Activated CD4-positive, alpha-beta T cell treated with anti-CD3 and anti-CD28 coated beads, Interleukin-2, amount 10 ng/mL, durations not matched to agents 7 days and 5 days (primary cell): ENCODE measurements around the gene EXOC3L2. TPM values are rescaled to one million over a fixed set of nuclear protein-coding genes. Genes with fewer than 3 reads are reported as not detected.

Experiments used
- CTCF ChIA-PET: fragments of 350-600 bp; sonication (Branson Sonifier 250); formaldehyde crosslinking; loops from one replicate; lab custom pipeline; 2021; ENCODE audit warnings: antibody characterized with exemption; lab: Charles Lee
- POLR2A ChIA-PET: fragments of 350-600 bp; sonication (Branson Sonifier 250); formaldehyde crosslinking; loops from one replicate; lab custom pipeline; 2021; ENCODE audit warnings: antibody characterized with exemption; lab: Charles Lee
- DNase-seq: peaks from one replicate; pipeline ENCODE4 v3.0.0-alpha.2; 2020
- H3K27ac Mint-ChIP-seq: one replicate; pipeline ENCODE4 v1.8.0; 2021; ENCODE audit warnings: mild to moderate bottlenecking, moderate library complexity, mixed read lengths
- H3K27me3 Mint-ChIP-seq: one replicate; pipeline ENCODE4 v1.8.0; 2021; ENCODE audit warnings: mixed read lengths
- H3K36me3 Mint-ChIP-seq: one replicate; pipeline ENCODE4 v1.8.0; 2021; ENCODE audit warnings: low read depth, mixed read lengths
- H3K4me1 Mint-ChIP-seq: one replicate; pipeline ENCODE4 v1.8.0; 2021; ENCODE audit warnings: mixed read lengths
- H3K4me3 Mint-ChIP-seq: one replicate; pipeline ENCODE4 v1.8.0; 2021; ENCODE audit warnings: mild to moderate bottlenecking, moderate library complexity, mixed read lengths
- H3K9me3 Mint-ChIP-seq: one replicate; pipeline ENCODE4 v1.8.0; 2021; ENCODE audit warnings: mixed read lengths
- total RNA-seq, 2 experiments: library from RNA; stranded (reverse); gene quantifications; one replicate each; pipeline ENCODE4 v1.2.3, GENCODE V29; 2021

EXOC3L2 gene
- total RNA-seq, 2 experiments from 2014 or later, result not detected

- DNase-seq, result no peak
- ChIA-PET POLR2A (no interaction called here), CTCF (interaction anchor here (0.7 kb wide), 1 partner anchor 234 kb away, joined by 3 read pairs; no protein-coding TSS in a partner anchor)
Observed at GRCh38 chr19:45251452-45252354, 6.5 kb upstream of the EXOC3L2 start.

GRCh38 chr19:45250832-45251451 is 5.7 kb upstream of the EXOC3L2 start, which contains the start of gene MARK4:
Gene MARK4 (plus strand): TSS chr19:45251271. CDS start chr19:45251589, 318 bp downstream.
- Mint-ChIP-seq H3K27ac (peak within 1 kb of the TSS; percentile 84), H3K36me3 (no peaks in the 10 kb centered on the region), H3K27me3 (peaks cover 2% of the 10 kb centered on the region), H3K9me3 (no peaks in the 10 kb centered on the region), H3K4me1 (peaks cover 34% of the 10 kb centered on the region), H3K4me3 (peak within 1 kb of the TSS; percentile 81)
- DNase-seq, result peak; percentile 56
- ChIA-PET CTCF (no interaction called here), POLR2A (no interaction called here)

More at GRCh38 chr19:45251452-45252354, 6.5 kb upstream of the EXOC3L2 start:
- Mint-ChIP-seq H3K36me3 (no peaks in the 10 kb centered on the region), H3K4me3 (peak overlapping the region; percentile 81), H3K9me3 (no peaks in the 10 kb centered on the region), H3K4me1 (peaks cover 34% of the 10 kb centered on the region), H3K27ac (peak overlapping the region; percentile 69), H3K27me3 (peaks cover 2% of the 10 kb centered on the region)

DNA sequence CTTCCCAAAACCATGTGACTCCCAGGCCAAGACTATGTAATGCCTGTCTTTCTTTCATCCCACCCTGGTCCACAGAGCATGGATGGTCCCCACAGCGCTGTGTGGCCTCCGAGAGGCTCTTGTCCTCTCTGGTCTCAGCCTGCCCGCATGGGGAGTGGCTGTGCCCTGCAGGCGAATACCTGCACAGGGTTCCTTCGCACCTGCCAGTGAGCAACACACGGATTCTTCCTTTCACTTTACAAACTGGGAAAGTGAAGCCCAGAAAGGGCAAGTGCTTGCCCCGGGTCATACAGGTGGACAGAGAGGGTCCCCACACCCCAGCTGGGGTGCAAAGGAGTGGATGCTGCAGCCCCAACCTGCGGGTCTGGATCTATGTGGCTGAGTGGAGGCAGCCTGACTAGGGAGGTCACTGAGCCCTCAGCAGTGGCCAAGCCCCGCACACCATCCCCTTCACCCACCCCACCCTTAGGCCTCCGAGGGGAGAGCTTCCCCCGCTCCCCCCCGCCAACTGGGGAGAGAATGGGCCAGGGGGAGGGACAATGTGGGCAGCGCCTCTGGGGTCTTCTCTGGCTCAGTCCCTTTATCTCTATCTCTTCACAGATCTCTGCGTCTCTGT is 5.1 kb upstream of the EXOC3L2 start:
- H3K36me3 Mint-ChIP-seq, result no peaks in the 10 kb centered on the region
- H3K27me3 Mint-ChIP-seq, result peaks cover 2% of the 10 kb centered on the region
- H3K4me1 Mint-ChIP-seq, result peaks cover 34% of the 10 kb centered on the region
- ChIA-PET POLR2A (no interaction called here), CTCF (no interaction called here)
- DNase-seq, result no peak
- no peaks in the 10 kb centered on the region for H3K9me3 Mint-ChIP-seq
- H3K27ac Mint-ChIP-seq, result peak overlapping the region; percentile 84
- peak overlapping the region; percentile 76 for H3K4me3 Mint-ChIP-seq

- H3K4me1 Mint-ChIP-seq, result peaks cover 33% of the 10 kb centered on the region
- no peaks in the 10 kb centered on the region for H3K36me3 Mint-ChIP-seq
- H3K27ac Mint-ChIP-seq, result no peak overlapping the region
- CTCF ChIA-PET, result interaction anchor here (1.0 to 1.3 kb wide), 3 partner anchors 20 to 275 kb away, joined by 3 read pairs; no protein-coding TSS in a partner anchor
- H3K9me3 Mint-ChIP-seq, result no peaks in the 10 kb centered on the region
- POLR2A ChIA-PET, result interaction anchor here (0.5 kb wide), 1 partner anchor 479 kb away, joined by 3 read pairs; no protein-coding TSS in a partner anchor
- DNase-seq, result no peak
- peaks cover 6% of the 10 kb centered on the region for H3K27me3 Mint-ChIP-seq
- no peak overlapping the region for H3K4me3 Mint-ChIP-seq
Observed at GRCh38 chr19:45249261-45250033, 4.2 kb upstream of the EXOC3L2 start.

- Mint-ChIP-seq H3K9me3 (no peaks in the 10 kb centered on the region), H3K36me3 (no peaks in the 10 kb centered on the region), H3K4me1 (peaks cover 13% of the 10 kb centered on the region), H3K4me3 (no peak overlapping the region), H3K27ac (no peak overlapping the region), H3K27me3 (peaks cover 12% of the 10 kb centered on the region)
- ChIA-PET CTCF (interaction anchor here (0.5 to 1.3 kb wide), 3 partner anchors 15 to 444 kb away, joined by 3 to 7 read pairs (median 3); no protein-coding TSS in a partner anchor), POLR2A (no interaction called here)
- DNase-seq, result no peak
Observed at GRCh38 chr19:45247136-45247535, 1.9 kb upstream of the EXOC3L2 start.

GRCh38 chr19:45245826-45246225 is 619 bp upstream of the EXOC3L2 start:
- Mint-ChIP-seq H3K27me3 (peaks cover 12% of the 10 kb centered on the region), H3K36me3 (no peaks in the 10 kb centered on the region), H3K27ac (no peak overlapping the region), H3K9me3 (no peaks in the 10 kb centered on the region), H3K4me3 (no peak overlapping the region), H3K4me1 (peaks cover 11% of the 10 kb centered on the region)
- POLR2A ChIA-PET, result no interaction called here
- CTCF ChIA-PET, result interaction anchor here (0.7 kb wide), 1 partner anchor 36 kb away, joined by 3 read pairs; no protein-coding TSS in a partner anchor
- no peak for DNase-seq

GRCh38 chr19:45244133-45244794 is 943 bp downstream of the EXOC3L2 start:
- Mint-ChIP-seq H3K36me3 (no peaks in the 10 kb centered on the region), H3K4me3 (no peak overlapping the region), H3K9me3 (no peaks in the 10 kb centered on the region), H3K4me1 (peaks cover 6% of the 10 kb centered on the region), H3K27me3 (peaks cover 10% of the 10 kb centered on the region), H3K27ac (no peak overlapping the region)
- CTCF ChIA-PET, result no interaction called here
- no peak for DNase-seq
- POLR2A ChIA-PET, result no interaction called here

- Mint-ChIP-seq H3K27ac (no peak overlapping the region), H3K9me3 (no peaks in the 10 kb centered on the region), H3K4me1 (no peaks in the 10 kb centered on the region), H3K36me3 (no peaks in the 10 kb centered on the region), H3K27me3 (peaks cover 10% of the 10 kb centered on the region), H3K4me3 (no peak overlapping the region)
- CTCF ChIA-PET, result interaction anchor here (0.9 kb wide), 2 partner anchors 16 to 95 kb away, joined by 3 read pairs; no protein-coding TSS in a partner anchor
- POLR2A ChIA-PET, result no interaction called here
- DNase-seq, result no peak
Observed at GRCh38 chr19:45243144-45243732, 2.0 kb downstream of the EXOC3L2 start.

- H3K4me3 Mint-ChIP-seq, result no peak overlapping the region
- no peak overlapping the region for H3K27ac Mint-ChIP-seq
- peaks cover 2% of the 10 kb centered on the region for H3K4me1 Mint-ChIP-seq
- ChIA-PET POLR2A (no interaction called here), CTCF (interaction anchor here (1.1 kb wide), 1 partner anchor 146 kb away, joined by 5 read pairs; no protein-coding TSS in a partner anchor)
- no peak for DNase-seq
- H3K9me3 Mint-ChIP-seq, result no peaks in the 10 kb centered on the region
- peaks cover 30% of the 10 kb centered on the region for H3K27me3 Mint-ChIP-seq
- no peaks in the 10 kb centered on the region for H3K36me3 Mint-ChIP-seq
Observed at GRCh38 chr19:45238556-45238955, 6.7 kb downstream of the EXOC3L2 start.

GRCh38 chr19:45235485-45235884 is 9.7 kb downstream of the EXOC3L2 start:
- ChIA-PET POLR2A (no interaction called here), CTCF (interaction anchor here (0.6 to 1.0 kb wide), 2 partner anchors 14 to 116 kb away, joined by 3 read pairs; no protein-coding TSS in a partner anchor)
- no peak overlapping the region for H3K27ac Mint-ChIP-seq
- no peaks in the 10 kb centered on the region for H3K9me3 Mint-ChIP-seq
- H3K27me3 Mint-ChIP-seq, result peaks cover 32% of the 10 kb centered on the region
- no peak overlapping the region for H3K4me3 Mint-ChIP-seq
- peaks cover 2% of the 10 kb centered on the region for H3K4me1 Mint-ChIP-seq
- no peak for DNase-seq
- H3K36me3 Mint-ChIP-seq, result no peaks in the 10 kb centered on the region

- Mint-ChIP-seq H3K4me1 (peaks cover 2% of the 10 kb centered on the region), H3K4me3 (no peak overlapping the region), H3K27me3 (peaks cover 32% of the 10 kb centered on the region), H3K36me3 (no peaks in the 10 kb centered on the region), H3K27ac (no peak overlapping the region), H3K9me3 (no peaks in the 10 kb centered on the region)
- CTCF ChIA-PET, result no interaction called here
- POLR2A ChIA-PET, result no interaction called here
- no peak for DNase-seq
Observed at GRCh38 chr19:45234089-45234869, 10.9 kb downstream of the EXOC3L2 start.
